Astrocyte (in vitro differentiated cells and primary cell): ENCODE measurements around the gene KRTAP5-11. TPM values are rescaled to one million over a fixed set of nuclear protein-coding genes. Genes with fewer than 3 reads are reported as not detected.
"Not testable (repeated sequence)": the region's sequence is repeated elsewhere in the genome, so short reads cannot be mapped to it uniquely, and the experiment has no call there.

Source experiments
- DNase-seq: peaks from one replicate; pipeline ENCODE4 v3.0.0-alpha.2; 2010; ENCODE audit warnings: low read depth
- FAIRE-seq: peaks from 2 replicates; lab custom pipeline; 2011; peaks lifted over from hg19 to GRCh38; lab: Jason Lieb, UNC
- H2AFZ ChIP-seq: 2 replicates; pipeline ENCODE4 v1.6.0; 2012; ENCODE audit warnings: low read depth, low read length, inconsistent platforms
- H3K27ac ChIP-seq: 2 replicates; pipeline ENCODE4 v1.5.1; 2011; ENCODE audit warnings: low read depth, low read length, inconsistent platforms
- H3K27me3 ChIP-seq: 2 replicates; pipeline ENCODE4 v1.6.0; 2011; ENCODE audit warnings: low read length, inconsistent platforms; ENCODE audit not compliant: insufficient read depth
- H3K36me3 ChIP-seq: 2 replicates; pipeline ENCODE4 v1.5.1; 2011; ENCODE audit warnings: low read length, inconsistent platforms; ENCODE audit not compliant: insufficient read depth
- H3K4me1 ChIP-seq: 2 replicates; pipeline ENCODE4 v1.5.1; 2011; ENCODE audit warnings: low read length, inconsistent platforms; ENCODE audit not compliant: insufficient read depth
- H3K4me2 ChIP-seq: 2 replicates; pipeline ENCODE4 v1.6.0; 2012; ENCODE audit warnings: low read length, inconsistent platforms
- H3K4me3 ChIP-seq: 2 replicates; pipeline ENCODE4 v1.5.1; 2011; ENCODE audit warnings: low read depth, mild to moderate bottlenecking, low read length, inconsistent platforms; ENCODE audit not compliant: insufficient read depth
- H3K79me2 ChIP-seq: 2 replicates; pipeline ENCODE4 v1.6.0; 2012; ENCODE audit warnings: mild to moderate bottlenecking, low read length, inconsistent platforms; ENCODE audit not compliant: insufficient read depth
- H3K9ac ChIP-seq: 2 replicates; pipeline ENCODE4 v1.6.0; 2012; ENCODE audit warnings: mild to moderate bottlenecking, low read length, inconsistent platforms
- H3K9me3 ChIP-seq: 2 replicates; pipeline ENCODE4 v1.5.1; 2012; ENCODE audit warnings: low read depth, mild to moderate bottlenecking, low read length, inconsistent platforms; ENCODE audit not compliant: insufficient read depth
- H4K20me1 ChIP-seq: 2 replicates; pipeline ENCODE4 v1.6.0; 2012; ENCODE audit warnings: low read length, inconsistent platforms; ENCODE audit not compliant: insufficient read depth
- H3K27ac Mint-ChIP-seq: one replicate; pipeline ENCODE4 v1.8.0; 2021; ENCODE audit warnings: mild to moderate bottlenecking, mixed read lengths; ENCODE audit not compliant: unreplicated experiment
- H3K27me3 Mint-ChIP-seq: one replicate; pipeline ENCODE4 v1.8.0; 2021; ENCODE audit warnings: low read depth, mixed read lengths; ENCODE audit not compliant: unreplicated experiment
- H3K36me3 Mint-ChIP-seq: one replicate; pipeline ENCODE4 v1.8.0; 2021; ENCODE audit warnings: low read depth, mixed read lengths; ENCODE audit not compliant: unreplicated experiment
- H3K4me1 Mint-ChIP-seq: one replicate; pipeline ENCODE4 v1.8.0; 2021; ENCODE audit warnings: low read depth, mixed read lengths; ENCODE audit not compliant: unreplicated experiment
- H3K4me3 Mint-ChIP-seq: one replicate; pipeline ENCODE4 v1.8.0; 2021; ENCODE audit warnings: mild to moderate bottlenecking, moderate library complexity, mixed read lengths; ENCODE audit not compliant: unreplicated experiment
- H3K9me3 Mint-ChIP-seq: one replicate; pipeline ENCODE4 v1.8.0; 2021; ENCODE audit warnings: mild to moderate bottlenecking, mixed read lengths; ENCODE audit not compliant: unreplicated experiment
- total RNA-seq: library from RNA; stranded (reverse); gene quantifications from 2 replicates; pipeline ENCODE4 v1.2.1, GENCODE V29; 2021

KRTAP5-11 gene
- total RNA-seq, 1 donor from 2014 or later: not detected

- not testable (repeated sequence) for H3K9me3 Mint-ChIP-seq, H3K4me2 ChIP-seq, H3K9me3 ChIP-seq, H3K4me3 Mint-ChIP-seq, H3K36me3 Mint-ChIP-seq, H3K36me3 ChIP-seq, H4K20me1 ChIP-seq, FAIRE-seq, DNase-seq, H3K27ac Mint-ChIP-seq, H3K4me1 Mint-ChIP-seq, H3K27ac ChIP-seq, H3K4me1 ChIP-seq, H3K79me2 ChIP-seq, H3K4me3 ChIP-seq, H3K27me3 ChIP-seq, H3K9ac ChIP-seq, H2AFZ ChIP-seq
- H3K27me3 Mint-ChIP-seq: peaks cover 28% of the 10 kb centered on the region
Measured at GRCh38 chr11:71622561-71622960, 39.9 kb upstream of the KRTAP5-11 start.

- peak overlapping the region; percentile 38 for H3K27ac Mint-ChIP-seq
- not testable (repeated sequence) for FAIRE-seq, H4K20me1 ChIP-seq
Measured at GRCh38 chr11:71615003-71615402, 32.3 kb upstream of the KRTAP5-11 start.

GRCh38 chr11:71614366-71614917 lies 31.8 kb upstream of the KRTAP5-11 start:
- not testable (repeated sequence) for H3K36me3 ChIP-seq, H3K79me2 ChIP-seq, H3K4me1 ChIP-seq, H3K4me3 Mint-ChIP-seq, H3K9ac ChIP-seq, H3K27ac Mint-ChIP-seq, DNase-seq, H3K4me2 ChIP-seq, H4K20me1 ChIP-seq, H2AFZ ChIP-seq, H3K9me3 ChIP-seq, H3K9me3 Mint-ChIP-seq, H3K4me1 Mint-ChIP-seq, H3K36me3 Mint-ChIP-seq, FAIRE-seq, H3K27me3 ChIP-seq, H3K4me3 ChIP-seq, H3K27ac ChIP-seq
- peaks cover 46% of the 10 kb centered on the region for H3K27me3 Mint-ChIP-seq

More at GRCh38 chr11:71615003-71615402, 32.3 kb upstream of the KRTAP5-11 start:
- not testable (repeated sequence) for H3K9ac ChIP-seq, H3K36me3 Mint-ChIP-seq, H3K4me2 ChIP-seq, H3K27ac ChIP-seq, H3K4me1 Mint-ChIP-seq, H3K27me3 ChIP-seq, H3K4me3 Mint-ChIP-seq, H3K4me3 ChIP-seq, H3K4me1 ChIP-seq, H3K9me3 ChIP-seq, H3K79me2 ChIP-seq, H3K36me3 ChIP-seq, H2AFZ ChIP-seq, H3K9me3 Mint-ChIP-seq, DNase-seq
- peaks cover 47% of the 10 kb centered on the region for H3K27me3 Mint-ChIP-seq

DNA sequence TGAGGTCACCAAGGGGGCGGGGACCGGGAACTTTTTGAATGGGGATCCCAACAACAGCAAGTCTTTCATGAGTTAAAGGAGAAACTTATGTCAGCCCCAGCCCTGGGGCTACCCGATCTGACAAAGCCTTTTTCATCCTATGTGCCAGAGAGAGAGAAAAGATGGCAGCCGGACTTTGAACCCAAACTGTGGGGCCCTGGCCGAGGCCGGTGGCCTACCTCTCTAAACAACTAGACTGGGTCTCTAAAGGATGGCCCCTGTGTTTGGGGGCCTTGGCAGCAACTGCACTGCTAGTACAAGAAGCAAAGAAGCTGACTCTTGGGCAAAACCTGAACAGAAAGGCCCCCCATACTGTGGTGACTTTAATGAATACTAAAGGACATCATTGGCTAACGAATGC lies 31.3 kb upstream of the KRTAP5-11 start:
- H3K4me2 ChIP-seq, H3K4me3 ChIP-seq, H3K4me1 Mint-ChIP-seq, H3K36me3 Mint-ChIP-seq, H3K9me3 ChIP-seq, H3K79me2 ChIP-seq, FAIRE-seq, H3K27me3 ChIP-seq, H3K9me3 Mint-ChIP-seq, H3K4me1 ChIP-seq, H3K9ac ChIP-seq, H4K20me1 ChIP-seq, H2AFZ ChIP-seq, DNase-seq, H3K27ac ChIP-seq, H3K4me3 Mint-ChIP-seq, H3K27ac Mint-ChIP-seq, H3K36me3 ChIP-seq: not testable (repeated sequence)
- peaks cover 51% of the 10 kb centered on the region for H3K27me3 Mint-ChIP-seq

- H3K9me3 Mint-ChIP-seq, H3K36me3 Mint-ChIP-seq, FAIRE-seq, H3K9me3 ChIP-seq, H3K4me3 Mint-ChIP-seq, H3K4me1 Mint-ChIP-seq, H3K4me1 ChIP-seq, H4K20me1 ChIP-seq, H3K9ac ChIP-seq, H3K27me3 ChIP-seq, H3K4me2 ChIP-seq, H3K79me2 ChIP-seq, DNase-seq, H3K36me3 ChIP-seq, H3K27ac ChIP-seq, H3K27ac Mint-ChIP-seq, H3K4me3 ChIP-seq, H2AFZ ChIP-seq: not testable (repeated sequence)
- H3K27me3 Mint-ChIP-seq: peaks cover 56% of the 10 kb centered on the region
Measured at GRCh38 chr11:71611218-71611910, 28.7 kb upstream of the KRTAP5-11 start.

- H4K20me1 ChIP-seq, H3K4me3 Mint-ChIP-seq, H3K4me1 Mint-ChIP-seq, H3K36me3 Mint-ChIP-seq, H3K79me2 ChIP-seq, H3K9me3 ChIP-seq, H3K36me3 ChIP-seq, H3K27ac Mint-ChIP-seq, H3K4me3 ChIP-seq, H3K4me1 ChIP-seq, DNase-seq, H2AFZ ChIP-seq, H3K9ac ChIP-seq, H3K4me2 ChIP-seq, H3K27ac ChIP-seq, H3K9me3 Mint-ChIP-seq, FAIRE-seq, H3K27me3 ChIP-seq: not testable (repeated sequence)
- H3K27me3 Mint-ChIP-seq: peaks cover 66% of the 10 kb centered on the region
Measured at GRCh38 chr11:71608272-71608671, 25.6 kb upstream of the KRTAP5-11 start.
